GM19043 (cell line): ENCODE data around the gene CD9.

Experiments used
- ATAC-seq: cut with Tn5 transposase; IDR thresholded peaks from one replicate; pipeline ENCODE4 v1.9.1; 2021; ENCODE audit warnings: low read depth; ENCODE audit not compliant: unreplicated experiment

The CD9 gene

GRCh38 chr12:6235499-6235898 is 35.3 kb downstream of the CD9 start:
- no peak for ATAC-seq

- ATAC-seq: no peak
Measured at GRCh38 chr12:6235906-6236640, 35.9 kb downstream of the CD9 start.

GRCh38 chr12:6236641-6236940 is 36.4 kb downstream of the CD9 start:
- no peak for ATAC-seq

- no peak for ATAC-seq
Measured at GRCh38 chr12:6237830-6238229, 37.6 kb downstream of the CD9 start.

- no peak for ATAC-seq
Measured at GRCh38 chr12:6238875-6239274, 38.7 kb downstream of the CD9 start.

GRCh38 chr12:6241495-6241894 is 41.3 kb downstream of the CD9 start:
- no peak for ATAC-seq

- ATAC-seq: no peak
Measured at GRCh38 chr12:6249580-6249979, 49.4 kb downstream of the CD9 start.

- no peak for ATAC-seq
Measured at GRCh38 chr12:6250343-6250742, 50.1 kb downstream of the CD9 start.

- no peak for ATAC-seq
Measured at GRCh38 chr12:6253278-6253677, 53.1 kb downstream of the CD9 start.

GRCh38 chr12:6254491-6254890 is 54.3 kb downstream of the CD9 start:
- no peak for ATAC-seq

- no peak for ATAC-seq
Measured at GRCh38 chr12:6257007-6257406, 56.8 kb downstream of the CD9 start.

GRCh38 chr12:6262211-6262610 is 62.0 kb downstream of the CD9 start:
- ATAC-seq: no peak

- no peak for ATAC-seq
Measured at GRCh38 chr12:6262623-6263022, 62.4 kb downstream of the CD9 start.

GRCh38 chr12:6263931-6264330 is 63.7 kb downstream of the CD9 start:
- ATAC-seq: no peak

- no peak for ATAC-seq
Measured at GRCh38 chr12:6264402-6265037, 64.3 kb downstream of the CD9 start.

- no peak for ATAC-seq
Measured at GRCh38 chr12:6265038-6265405, 64.8 kb downstream of the CD9 start.

GRCh38 chr12:6266541-6266966 is 66.4 kb downstream of the CD9 start:
- ATAC-seq: no peak

- ATAC-seq: no peak
Measured at GRCh38 chr12:6266971-6267721, 66.9 kb downstream of the CD9 start.

GRCh38 chr12:6268484-6269157 is 68.4 kb downstream of the CD9 start:
- ATAC-seq: no peak

- no peak for ATAC-seq
Measured at GRCh38 chr12:6269986-6270385, 69.8 kb downstream of the CD9 start.

- ATAC-seq: no peak
Measured at GRCh38 chr12:6271281-6271680, 71.1 kb downstream of the CD9 start.
